ENCODE results near the gene UBXN11.

Gene UBXN11

GRCh38 chr1:26327956-26328362 is 21.5 kb upstream of the UBXN11 start:
- peaks cover 0 to 7% (median 3%) of the 10 kb centered on the region in 4 experiments for H3K36me3 ChIP-seq (ENCODE audit: control insufficient read depth in 4 of 4, insufficient read depth in 4 of 4, low read length in 3 of 4)
- no peaks in the 10 kb centered on the region for H3K27me3 ChIP-seq (replicated peaks in 2 of 5; ENCODE audit: control insufficient read depth in 4 of 5, insufficient read depth in 5 of 5, low read length in 4 of 5)
- H3K4me1 ChIP-seq (ENCODE audit: control extremely low read depth in 1 of 4, control insufficient read depth in 4 of 4, insufficient read depth in 4 of 4, low read length in 3 of 4) = no peaks in the 10 kb centered on the region
- H3K4me3 ChIP-seq (ENCODE audit: control insufficient read depth in 1 of 7, extremely low read depth in 1 of 7, insufficient read depth in 4 of 7, low read depth in 2 of 7, low read length in 6 of 7) = no peak overlapping the region
- ChIA-PET POLR2A (no interaction called here), CTCF (interaction anchor here (1.0 kb wide), 1 partner anchor 50 kb away, joined by 3 read pairs; no protein-coding TSS in a partner anchor)
- WGBS (ENCODE audit: insufficient coverage) = 93% methylated on average over 7 of the region's 8 CpGs
- DNase-seq = no peak
- no peaks in the 10 kb centered on the region for H3K9me3 ChIP-seq (ENCODE audit: control extremely low read depth in 1 of 5, control insufficient read depth in 4 of 5, insufficient read depth in 2 of 5, low read depth in 1 of 5, low read length in 4 of 5)
- no peak overlapping the region for H3K27ac ChIP-seq (ENCODE audit: insufficient read depth in 1 of 2, low read depth in 1 of 2, low read length in 2 of 2, poor library complexity in 1 of 2, severe bottlenecking in 2 of 2)

- no peak overlapping the region for H3K27ac ChIP-seq (ENCODE audit: insufficient read depth in 1 of 2, low read depth in 1 of 2, low read length in 2 of 2, poor library complexity in 1 of 2, severe bottlenecking in 2 of 2)
- WGBS (ENCODE audit: insufficient coverage) = no CpG with 5 or more reads among the region's 3 CpGs
- POLR2A ChIA-PET = no interaction called here
Observed at GRCh38 chr1:26324550-26324949, 18.1 kb upstream of the UBXN11 start.

DNA sequence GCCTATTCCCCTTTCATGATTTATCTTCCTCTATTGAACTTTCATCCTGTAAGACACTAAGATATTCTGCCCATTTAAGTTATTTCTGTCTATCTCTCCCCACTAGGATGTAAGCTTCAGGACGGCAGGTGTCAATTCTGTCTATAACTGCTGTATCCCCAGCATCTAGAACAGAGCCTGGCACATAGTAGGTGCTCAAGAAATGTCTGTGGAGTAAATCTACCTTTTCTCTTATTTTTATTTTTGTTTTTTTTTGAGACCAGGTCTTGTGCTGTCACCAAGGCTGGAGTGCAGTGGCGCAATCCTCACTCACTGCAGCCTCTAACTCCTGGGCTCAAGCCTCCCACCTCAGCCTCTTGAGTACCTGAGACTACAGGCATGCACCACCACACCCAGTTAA is 16.9 kb upstream of the UBXN11 start:
- Histone ChIP-seq H3K9me3 (ENCODE audit: control extremely low read depth in 1 of 5, control insufficient read depth in 4 of 5, insufficient read depth in 2 of 5, low read depth in 1 of 5, low read length in 4 of 5) (no peaks in the 10 kb centered on the region), H3K4me1 (ENCODE audit: control extremely low read depth in 1 of 4, control insufficient read depth in 4 of 4, insufficient read depth in 4 of 4, low read length in 3 of 4) (peaks cover 2 to 33% (median 28%) of the 10 kb centered on the region in 4 experiments), H3K36me3 (ENCODE audit: control insufficient read depth in 4 of 4, insufficient read depth in 4 of 4, low read length in 3 of 4) (peaks cover 0 to 28% (median 11%) of the 10 kb centered on the region in 4 experiments), H3K27ac (ENCODE audit: insufficient read depth in 1 of 2, low read depth in 1 of 2, low read length in 2 of 2, poor library complexity in 1 of 2, severe bottlenecking in 2 of 2) (no peak overlapping the region), H3K27me3 (replicated peaks in 2 of 5; ENCODE audit: control insufficient read depth in 4 of 5, insufficient read depth in 5 of 5, low read length in 4 of 5) (no peaks in the 10 kb centered on the region), H3K4me3 (ENCODE audit: control insufficient read depth in 1 of 7, extremely low read depth in 1 of 7, insufficient read depth in 4 of 7, low read depth in 2 of 7, low read length in 6 of 7) (no peak overlapping the region)
- ChIA-PET CTCF (interaction anchor here (1.3 to 8.5 kb wide), 3 partner anchors 37 to 54 kb away, joined by 4 to 161 read pairs (median 152); partner anchors contain the start of gene SH3BGRL3), POLR2A (no interaction called here)
- no peak for DNase-seq
- WGBS (ENCODE audit: insufficient coverage) = 100% methylated on average over 1 of the region's 2 CpGs

More at GRCh38 chr1:26324550-26324949, 18.1 kb upstream of the UBXN11 start:
- CTCF ChIA-PET = interaction anchor here (1.6 kb wide), 1 partner anchor 40 kb away, joined by 4 read pairs; no protein-coding TSS in a partner anchor
- H3K27me3 ChIP-seq (replicated peaks in 2 of 5; ENCODE audit: control insufficient read depth in 4 of 5, insufficient read depth in 5 of 5, low read length in 4 of 5) = no peaks in the 10 kb centered on the region
- H3K9me3 ChIP-seq (ENCODE audit: control extremely low read depth in 1 of 5, control insufficient read depth in 4 of 5, insufficient read depth in 2 of 5, low read depth in 1 of 5, low read length in 4 of 5) = no peaks in the 10 kb centered on the region
- peaks cover 0 to 28% (median 11%) of the 10 kb centered on the region in 4 experiments for H3K36me3 ChIP-seq (ENCODE audit: control insufficient read depth in 4 of 4, insufficient read depth in 4 of 4, low read length in 3 of 4)
- H3K4me1 ChIP-seq (ENCODE audit: control extremely low read depth in 1 of 4, control insufficient read depth in 4 of 4, insufficient read depth in 4 of 4, low read length in 3 of 4) = peaks cover 0 to 23% (median 20%) of the 10 kb centered on the region in 4 experiments
- no peak for DNase-seq
- no peak overlapping the region for H3K4me3 ChIP-seq (ENCODE audit: control insufficient read depth in 1 of 7, extremely low read depth in 1 of 7, insufficient read depth in 4 of 7, low read depth in 2 of 7, low read length in 6 of 7)

GRCh38 chr1:26322042-26322331 is 15.6 kb upstream of the UBXN11 start:
- WGBS (ENCODE audit: insufficient coverage) = 94% methylated on average over 8 of the region's 10 CpGs

DNA sequence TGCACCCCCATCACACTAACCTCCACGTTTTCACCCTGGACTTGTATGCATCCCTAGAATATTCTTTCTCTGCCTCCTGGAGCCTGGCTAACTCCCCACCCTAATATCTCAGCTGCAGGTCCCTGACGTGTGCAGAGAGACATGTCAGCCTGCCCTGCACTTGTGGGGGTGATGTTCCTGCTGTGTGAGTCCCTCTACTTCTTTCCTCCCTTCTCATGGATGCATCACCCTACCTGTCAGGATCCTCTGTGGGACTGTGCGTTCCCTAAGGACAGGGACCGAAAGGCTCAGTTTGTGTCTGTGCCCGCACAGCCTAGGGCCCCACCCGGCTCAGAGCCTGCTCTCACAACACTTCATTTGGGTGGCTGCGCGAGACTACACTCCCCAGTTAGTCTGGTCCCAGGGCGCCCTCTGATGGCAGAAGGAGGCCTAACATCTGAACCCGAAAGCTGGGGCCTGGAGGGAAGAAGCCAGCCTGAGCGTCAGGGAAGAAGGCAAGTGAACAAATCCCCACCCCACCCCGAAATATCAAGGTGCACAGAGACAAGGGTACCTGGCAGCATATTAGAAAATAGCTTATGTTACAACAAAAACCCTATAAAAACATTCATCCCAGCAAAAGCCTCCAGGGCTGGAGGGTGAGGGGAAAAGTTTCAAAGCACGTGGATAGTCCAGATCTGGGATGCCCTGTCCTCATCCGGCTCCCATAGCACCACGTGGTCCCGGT is 15.0 kb upstream of the UBXN11 start:
- Histone ChIP-seq H3K27ac (ENCODE audit: insufficient read depth in 1 of 2, low read depth in 1 of 2, low read length in 2 of 2, poor library complexity in 1 of 2, severe bottlenecking in 2 of 2) (peak overlapping the region in 1 of 2 experiments; percentile 9), H3K9me3 (ENCODE audit: control extremely low read depth in 1 of 5, control insufficient read depth in 4 of 5, insufficient read depth in 2 of 5, low read depth in 1 of 5, low read length in 4 of 5) (no peaks in the 10 kb centered on the region), H3K27me3 (replicated peaks in 2 of 5; ENCODE audit: control insufficient read depth in 4 of 5, insufficient read depth in 5 of 5, low read length in 4 of 5) (no peaks in the 10 kb centered on the region), H3K36me3 (ENCODE audit: control insufficient read depth in 4 of 4, insufficient read depth in 4 of 4, low read length in 3 of 4) (peaks cover 0 to 28% (median 11%) of the 10 kb centered on the region in 4 experiments), H3K4me1 (ENCODE audit: control extremely low read depth in 1 of 4, control insufficient read depth in 4 of 4, insufficient read depth in 4 of 4, low read length in 3 of 4) (peaks cover 6 to 52% (median 47%) of the 10 kb centered on the region in 4 experiments), H3K4me3 (ENCODE audit: control insufficient read depth in 1 of 7, extremely low read depth in 1 of 7, insufficient read depth in 4 of 7, low read depth in 2 of 7, low read length in 6 of 7) (peak overlapping the region in 1 of 7 experiments; percentile 11)
- peak; percentile 87 to 92 (median 88) for DNase-seq
- POLR2A ChIA-PET = interaction anchor here (0.8 to 2.8 kb wide), 3 partner anchors 37 to 46 kb away, joined by 3 to 8 read pairs (median 5); partner anchors contain the start of gene SH3BGRL3
- CTCF ChIA-PET = interaction anchor here (0.7 to 8.5 kb wide), 27 partner anchors 10 to 218 kb away, joined by 3 to 161 read pairs (median 4); partner anchors contain the start of genes CEP85, SH3BGRL3 and ZNF593
- WGBS (ENCODE audit: insufficient coverage) = 19% methylated on average over 9 of the region's 16 CpGs

More at GRCh38 chr1:26322042-26322331, 15.6 kb upstream of the UBXN11 start:
- no peak for DNase-seq
- Histone ChIP-seq H3K9me3 (ENCODE audit: control extremely low read depth in 1 of 5, control insufficient read depth in 4 of 5, insufficient read depth in 2 of 5, low read depth in 1 of 5, low read length in 4 of 5) (no peaks in the 10 kb centered on the region), H3K27ac (ENCODE audit: insufficient read depth in 1 of 2, low read depth in 1 of 2, low read length in 2 of 2, poor library complexity in 1 of 2, severe bottlenecking in 2 of 2) (peak overlapping the region in 1 of 2 experiments; percentile 9), H3K36me3 (ENCODE audit: control insufficient read depth in 4 of 4, insufficient read depth in 4 of 4, low read length in 3 of 4) (peaks cover 0 to 28% (median 11%) of the 10 kb centered on the region in 4 experiments), H3K27me3 (replicated peaks in 2 of 5; ENCODE audit: control insufficient read depth in 4 of 5, insufficient read depth in 5 of 5, low read length in 4 of 5) (no peaks in the 10 kb centered on the region), H3K4me3 (ENCODE audit: control insufficient read depth in 1 of 7, extremely low read depth in 1 of 7, insufficient read depth in 4 of 7, low read depth in 2 of 7, low read length in 6 of 7) (no peak overlapping the region), H3K4me1 (ENCODE audit: control extremely low read depth in 1 of 4, control insufficient read depth in 4 of 4, insufficient read depth in 4 of 4, low read length in 3 of 4) (peaks cover 6 to 47% (median 42%) of the 10 kb centered on the region in 4 experiments)
- ChIA-PET CTCF (interaction anchor here (0.7 to 8.5 kb wide), 25 partner anchors 10 to 218 kb away, joined by 3 to 161 read pairs (median 4); partner anchors contain the start of genes CEP85, SH3BGRL3 and ZNF593), POLR2A (interaction anchor here (0.8 to 2.8 kb wide), 3 partner anchors 38 to 47 kb away, joined by 3 to 8 read pairs (median 5); partner anchors contain the start of gene SH3BGRL3)

- Histone ChIP-seq H3K27me3 (replicated peaks in 2 of 5; ENCODE audit: control insufficient read depth in 4 of 5, insufficient read depth in 5 of 5, low read length in 4 of 5) (no peaks in the 10 kb centered on the region), H3K9me3 (ENCODE audit: control extremely low read depth in 1 of 5, control insufficient read depth in 4 of 5, insufficient read depth in 2 of 5, low read depth in 1 of 5, low read length in 4 of 5) (no peaks in the 10 kb centered on the region), H3K4me1 (ENCODE audit: control extremely low read depth in 1 of 4, control insufficient read depth in 4 of 4, insufficient read depth in 4 of 4, low read length in 3 of 4) (peaks cover 6 to 58% (median 51%) of the 10 kb centered on the region in 4 experiments), H3K36me3 (ENCODE audit: control insufficient read depth in 4 of 4, insufficient read depth in 4 of 4, low read length in 3 of 4) (peaks cover 0 to 28% (median 11%) of the 10 kb centered on the region in 4 experiments), H3K27ac (ENCODE audit: insufficient read depth in 1 of 2, low read depth in 1 of 2, low read length in 2 of 2, poor library complexity in 1 of 2, severe bottlenecking in 2 of 2) (no peak overlapping the region), H3K4me3 (ENCODE audit: control insufficient read depth in 1 of 7, extremely low read depth in 1 of 7, insufficient read depth in 4 of 7, low read depth in 2 of 7, low read length in 6 of 7) (peak overlapping the region in 1 of 7 experiments; percentile 11)
- 100% methylated on average over 2 of the region's 2 CpGs for WGBS (ENCODE audit: insufficient coverage)
- DNase-seq = no peak
- ChIA-PET CTCF (interaction anchor here (0.8 to 8.5 kb wide), 16 partner anchors 11 to 156 kb away, joined by 3 to 161 read pairs (median 4); partner anchors contain the start of genes CEP85, SH3BGRL3 and ZNF593), POLR2A (interaction anchor here (1.1 to 2.8 kb wide), 2 partner anchors 37 to 41 kb away, joined by 5 to 8 read pairs; partner anchors contain the start of gene SH3BGRL3)
Observed at GRCh38 chr1:26320896-26321295, 14.5 kb upstream of the UBXN11 start.
